Esophagus muscularis mucosa (tissue), 4 donors: ENCODE data around the gene UST. TPM values are rescaled to one million over a fixed set of nuclear protein-coding genes. Genes with fewer than 3 reads are reported as not detected.
"Not testable (repeated sequence)": the region's sequence is repeated elsewhere in the genome, so short reads cannot be mapped to it uniquely, and the experiment has no call there.

Experiments
- DNase-seq: peaks from one replicate; pipeline ENCODE4 v3.0.0-alpha.2; 2017; ENCODE audit errors: extremely low spot score
- H3K27ac ChIP-seq, 4 donors: fragments of 200-600 bp; sonication (generic); replicated peaks in 1 of 4; 1 replicate in 3 of 4; 2 replicates in 1 of 4; pipeline ENCODE4 v1.5.1; 2016 to 2019; ENCODE audit warnings: mild to moderate bottlenecking in 1 of 4
- H3K27me3 ChIP-seq, 4 donors: fragments of 200-600 bp; sonication (generic); one replicate each; pipeline versions ENCODE4 v1.5.1 to v1.6.0; 2016 to 2019
- H3K36me3 ChIP-seq, 4 donors: fragments of 200-600 bp; sonication (generic); one replicate each; pipeline ENCODE4 v1.5.1; 2016 to 2019
- H3K4me1 ChIP-seq, 4 donors: fragments of 200-600 bp; sonication (generic); one replicate each; pipeline ENCODE4 v1.5.1; 2016 to 2019
- H3K4me3 ChIP-seq, 4 donors: fragments of 200-600 bp; sonication (generic); 1 replicate in 2 of 4; 2 replicates in 2 of 4; pipeline ENCODE4 v1.5.1; 2016 to 2019; ENCODE audit warnings: mild to moderate bottlenecking in 4 of 4, moderate library complexity in 1 of 4
- H3K9me3 ChIP-seq, 4 donors: fragments of 200-600 bp; sonication (generic); 1 replicate in 3 of 4; 2 replicates in 1 of 4; pipeline ENCODE4 v1.5.1; 2016 to 2019
- CTCF ChIP-seq, 3 experiments: fragments of 200-600 bp in 2 of 3; fragments of 450-650 bp in 1 of 3; sonication (generic) in 2 of 3; IDR thresholded peaks; one replicate each; pipeline ENCODE4 v1.5.1; 2017 to 2019; ENCODE audit warnings: antibody characterized with exemption in 3 of 3, mild to moderate bottlenecking in 2 of 3, moderate library complexity in 1 of 3
- EP300 ChIP-seq: sonication (generic); formaldehyde crosslinking; IDR thresholded peaks from one replicate; pipeline ENCODE4 v1.6.1; 2017; ENCODE audit warnings: antibody characterized with exemption
- POLR2A ChIP-seq: fragments of 450-650 bp; IDR thresholded peaks from one replicate; pipeline ENCODE4 v1.6.1; 2017; ENCODE audit warnings: antibody characterized with exemption, moderate library complexity, mild to moderate bottlenecking, low read depth
- POLR2AphosphoS5 ChIP-seq, 2 donors: sonication (generic); formaldehyde crosslinking; IDR thresholded peaks; one replicate each; pipeline ENCODE4 v1.6.1; 2017; ENCODE audit warnings: antibody characterized with exemption in 2 of 2
- WGBS: methylation state at CpG from one replicate; pipeline ENCODE4 v1.1.5; 2018; 5-methylcytosine and 5-hydroxymethylcytosine counted together
- intact Hi-C: fragments of 100-400 bp; cut with DNase I; formaldehyde crosslinking; loops from one replicate; pipeline ENCODE4 v1.15.1; 2023
- total RNA-seq, 4 donors: library from RNA; depleted of rRNA; stranded (reverse); fragments of >200 nt; gene quantifications; one replicate each; pipeline versions ENCODE4 v1.1.0 to v1.2.1, GENCODE V29; 2016

UST gene
- total RNA-seq, 4 donors from 2014 or later = 29.1 to 46.3 (median 32.4) TPM

GRCh38 chr6:148912252-148912651, 165.4 kb downstream of the UST start:
- H3K27ac ChIP-seq = no peak overlapping the region
- 70% methylated on average over 5 of the region's 5 CpGs for WGBS
- H3K4me3 ChIP-seq = no peak overlapping the region
- H3K27me3 ChIP-seq = no peaks in the 10 kb centered on the region
- peaks cover 0 to 8% (median 7%) of the 10 kb centered on the region in 4 donors for H3K4me1 ChIP-seq
- no peak for DNase-seq
- H3K9me3 ChIP-seq = no peaks in the 10 kb centered on the region
- no peaks in the 10 kb centered on the region for H3K36me3 ChIP-seq
- intact Hi-C loops = no loop called here
- no peak for TF ChIP-seq CTCF (IDR thresholded peaks at IDR 0.05)
- no peak for TF ChIP-seq POLR2A
- TF ChIP-seq EP300 = no peak
- no peak for TF ChIP-seq POLR2AphosphoS5 (IDR thresholded peaks at IDR 0.05)

- no peak for TF ChIP-seq CTCF (IDR thresholded peaks at IDR 0.05)
- Histone ChIP-seq H3K9me3 (no peaks in the 10 kb centered on the region), H3K27me3 (no peaks in the 10 kb centered on the region), H3K36me3 (no peaks in the 10 kb centered on the region), H3K4me1 (peaks cover 0 to 11% (median 8%) of the 10 kb centered on the region in 4 donors), H3K27ac (no peak overlapping the region), H3K4me3 (no peak overlapping the region)
- no peak for DNase-seq
- intact Hi-C loops = no loop called here
- WGBS = 52% methylated on average over 1 of the region's 1 CpG
Measured at GRCh38 chr6:148915810-148916209, 169.0 kb downstream of the UST start.

GRCh38 chr6:148916485-148916884, 169.7 kb downstream of the UST start:
- H3K36me3 ChIP-seq, H3K4me3 ChIP-seq, DNase-seq, intact Hi-C loops, H3K27ac ChIP-seq, H3K27me3 ChIP-seq, H3K9me3 ChIP-seq: not testable (repeated sequence)
- H3K4me1 ChIP-seq = peaks cover 0 to 11% (median 8%) of the 10 kb centered on the region in 4 donors
- WGBS = 92% methylated on average over 10 of the region's 10 CpGs

- H3K4me3 ChIP-seq = no peak overlapping the region
- no peak for DNase-seq
- TF ChIP-seq POLR2A (no peak), CTCF (IDR thresholded peaks at IDR 0.05) (no peak), EP300 (no peak), POLR2AphosphoS5 (IDR thresholded peaks at IDR 0.05) (no peak)
- 84% methylated on average over 8 of the region's 8 CpGs for WGBS
- H3K9me3 ChIP-seq = no peaks in the 10 kb centered on the region
- H3K27me3 ChIP-seq = no peaks in the 10 kb centered on the region
- intact Hi-C loops = no loop called here
- H3K4me1 ChIP-seq = peaks cover 0 to 10% (median 0%) of the 10 kb centered on the region in 4 donors
- H3K36me3 ChIP-seq = no peaks in the 10 kb centered on the region
- no peak overlapping the region for H3K27ac ChIP-seq
Measured at GRCh38 chr6:148924226-148925012, 177.6 kb downstream of the UST start.

GRCh38 chr6:148925701-148926100, 178.9 kb downstream of the UST start:
- 71% methylated on average over 2 of the region's 2 CpGs for WGBS
- H3K36me3 ChIP-seq = no peaks in the 10 kb centered on the region
- H3K27ac ChIP-seq = no peak overlapping the region
- H3K9me3 ChIP-seq = no peaks in the 10 kb centered on the region
- H3K4me1 ChIP-seq = peaks cover 0 to 10% (median 0%) of the 10 kb centered on the region in 4 donors
- intact Hi-C loops = no loop called here
- TF ChIP-seq POLR2AphosphoS5 (IDR thresholded peaks at IDR 0.05) (no peak), CTCF (IDR thresholded peaks at IDR 0.05) (no peak), EP300 (no peak), POLR2A (no peak)
- DNase-seq = no peak
- no peak overlapping the region for H3K4me3 ChIP-seq
- no peaks in the 10 kb centered on the region for H3K27me3 ChIP-seq
